Trophoblast cell (in vitro differentiated cells and primary cell): ENCODE measurements around the gene MLXIP.

ENCODE experiments used
- DNase-seq, 2 donors: peaks; one replicate each; pipeline ENCODE4 v3.0.0-alpha.2; 2016
- H2AFZ ChIP-seq: 2 replicates; pipeline ENCODE4 v1.6.1; 2013; ENCODE audit warnings: low read length, moderate library complexity, mild to moderate bottlenecking; ENCODE audit not compliant: insufficient read depth, poor library complexity
- H2AK5ac ChIP-seq: 2 replicates; pipeline ENCODE4 v1.6.1; 2013; ENCODE audit warnings: mild to moderate bottlenecking, low read length
- H2BK120ac ChIP-seq: 2 replicates; pipeline ENCODE4 v1.6.1; 2013; ENCODE audit warnings: low read length, mild to moderate bottlenecking, moderate library complexity; ENCODE audit not compliant: insufficient read depth, poor library complexity
- H2BK12ac ChIP-seq: 2 replicates; pipeline ENCODE4 v1.6.1; 2013; ENCODE audit warnings: mild to moderate bottlenecking, low read length, moderate library complexity
- H2BK5ac ChIP-seq: 2 replicates; pipeline ENCODE4 v1.6.1; 2013; ENCODE audit warnings: low read length, low read depth, moderate library complexity, mild to moderate bottlenecking; ENCODE audit not compliant: poor library complexity
- H3K14ac ChIP-seq: 2 replicates; pipeline ENCODE4 v1.6.1; 2013; ENCODE audit warnings: mild to moderate bottlenecking, low read length
- H3K18ac ChIP-seq: 2 replicates; pipeline ENCODE4 v1.6.1; 2013; ENCODE audit warnings: mild to moderate bottlenecking, low read length
- H3K23ac ChIP-seq: 2 replicates; pipeline ENCODE4 v1.6.1; 2013; ENCODE audit warnings: low read length
- H3K27ac ChIP-seq: 2 replicates; pipeline ENCODE4 v1.5.1; 2013; ENCODE audit warnings: low read depth, mild to moderate bottlenecking, inconsistent platforms, low read length, moderate library complexity
- H3K27me3 ChIP-seq: 2 replicates; pipeline ENCODE4 v1.6.1; 2013; ENCODE audit warnings: inconsistent platforms, mild to moderate bottlenecking, low read length, moderate library complexity; ENCODE audit not compliant: insufficient read depth
- H3K36me3 ChIP-seq, 2 experiments: 1 replicate in 1 of 2; 2 replicates in 1 of 2; pipeline ENCODE4 v1.6.1; 2013; ENCODE audit warnings: low read length in 2 of 2, mild to moderate bottlenecking in 2 of 2, moderate library complexity in 1 of 2; ENCODE audit not compliant: insufficient read depth in 2 of 2, control insufficient read depth in 1 of 2
- H3K4ac ChIP-seq: 2 replicates; pipeline ENCODE4 v1.6.1; 2013; ENCODE audit warnings: low read depth, mild to moderate bottlenecking, low read length, moderate library complexity
- H3K4me1 ChIP-seq, 2 experiments: 1 replicate in 1 of 2; 2 replicates in 1 of 2; pipeline ENCODE4 v1.6.1; 2013; ENCODE audit warnings: low read length in 2 of 2, mild to moderate bottlenecking in 2 of 2, moderate library complexity in 1 of 2; ENCODE audit not compliant: insufficient read depth in 2 of 2, control insufficient read depth in 1 of 2
- H3K4me2 ChIP-seq: 2 replicates; pipeline ENCODE4 v1.6.1; 2013; ENCODE audit warnings: inconsistent platforms, mild to moderate bottlenecking, low read length, moderate library complexity
- H3K4me3 ChIP-seq: 2 replicates; pipeline ENCODE4 v1.5.1; 2013; ENCODE audit warnings: mild to moderate bottlenecking, low read depth, low read length, inconsistent platforms
- H3K79me1 ChIP-seq: one replicate; pipeline ENCODE4 v1.6.1; 2013; ENCODE audit warnings: low read length
- H3K79me2 ChIP-seq: 2 replicates; pipeline ENCODE4 v1.6.1; 2013; ENCODE audit warnings: low read length, mild to moderate bottlenecking; ENCODE audit not compliant: control insufficient read depth, insufficient read depth, poor library complexity
- H3K9ac ChIP-seq: 2 replicates; pipeline ENCODE4 v1.6.1; 2013; ENCODE audit warnings: mild to moderate bottlenecking, low read length
- H3K9me3 ChIP-seq: 2 replicates; pipeline ENCODE4 v1.6.1; 2013; ENCODE audit warnings: low read depth, mild to moderate bottlenecking, control low read depth, inconsistent platforms, low read length; ENCODE audit not compliant: insufficient read depth
- H4K12ac ChIP-seq: 2 replicates; pipeline ENCODE4 v1.6.1; 2013; ENCODE audit warnings: low read depth, mild to moderate bottlenecking, low read length, moderate library complexity
- H4K8ac ChIP-seq: 2 replicates; pipeline ENCODE4 v1.6.1; 2013; ENCODE audit warnings: low read depth, mild to moderate bottlenecking, low read length, moderate library complexity
- H4K91ac ChIP-seq: one replicate; pipeline ENCODE4 v1.6.1; 2013; ENCODE audit warnings: low read depth, mild to moderate bottlenecking, low read length, moderate library complexity
- WGBS: extraction: QIAGEN DNeasy Blood & Tissue Kit; methylation state at CpG from one replicate; pipeline ENCODE4 v1.1.7; 2013; ENCODE audit warnings: missing lambda C conversion rate; ENCODE audit not compliant: insufficient read length, insufficient coverage; ENCODE audit errors: extremely low coverage; 5-methylcytosine and 5-hydroxymethylcytosine counted together

MLXIP gene

GRCh38 chr12:122062832-122063693 lies 15.5 kb upstream of the MLXIP start:
- H2BK12ac ChIP-seq = peak overlapping the region; percentile 81
- peak overlapping the region; percentile 89 for H4K91ac ChIP-seq
- H4K12ac ChIP-seq = peak overlapping the region; percentile 57
- peak; percentile 76 to 83 for DNase-seq
- H3K4me2 ChIP-seq = peak overlapping the region; percentile 62
- peak overlapping the region; percentile 72 for H4K8ac ChIP-seq
- H3K14ac ChIP-seq = peak overlapping the region; percentile 72
- H3K9me3 ChIP-seq = no peaks in the 10 kb centered on the region
- peak overlapping the region; percentile 38 for H2AFZ ChIP-seq
- H2BK5ac ChIP-seq = peak overlapping the region; percentile 85
- H3K23ac ChIP-seq = no peak overlapping the region
- H3K79me2 ChIP-seq = no peaks in the 10 kb centered on the region
- no peak overlapping the region for H2AK5ac ChIP-seq
- peak overlapping the region; percentile 87 for H2BK120ac ChIP-seq
- H3K4ac ChIP-seq = no peak overlapping the region
- peak overlapping the region; percentile 77 for H3K18ac ChIP-seq
- H3K4me1 ChIP-seq = peaks cover 30 to 37% of the 10 kb centered on the region in 2 experiments
- peak overlapping the region; percentile 29 for H3K9ac ChIP-seq
- H3K27ac ChIP-seq = peak overlapping the region; percentile 94
- peaks cover 12% of the 10 kb centered on the region for H3K79me1 ChIP-seq
- H3K27me3 ChIP-seq = no peaks in the 10 kb centered on the region
- peaks cover 3 to 5% of the 10 kb centered on the region in 2 experiments for H3K36me3 ChIP-seq
- H3K4me3 ChIP-seq = no peak overlapping the region
- WGBS = no CpG with 5 or more reads among the region's 19 CpGs

GRCh38 chr12:122063694-122064024 lies 14.9 kb upstream of the MLXIP start:
- Histone ChIP-seq H3K27me3 (no peaks in the 10 kb centered on the region), H3K4ac (peak overlapping the region; percentile 2)
- no CpG with 5 or more reads among the region's 6 CpGs for WGBS

GRCh38 chr12:122064025-122064777 lies 14.4 kb upstream of the MLXIP start:
- Histone ChIP-seq H3K23ac (no peak overlapping the region), H2BK120ac (peak overlapping the region; percentile 28), H3K27me3 (no peaks in the 10 kb centered on the region), H3K79me2 (no peaks in the 10 kb centered on the region), H3K36me3 (peaks cover 3 to 5% of the 10 kb centered on the region in 2 experiments), H4K12ac (no peak overlapping the region), H2BK5ac (peak overlapping the region; percentile 37), H2AFZ (no peak overlapping the region), H2BK12ac (peak overlapping the region; percentile 47), H3K4ac (peak overlapping the region; percentile 12), H3K18ac (peak overlapping the region; percentile 31), H3K79me1 (peaks cover 12% of the 10 kb centered on the region), H2AK5ac (peak overlapping the region; percentile 51), H3K14ac (peak overlapping the region; percentile 33), H3K4me2 (peak overlapping the region; percentile 62), H3K4me3 (peak overlapping the region; percentile 25), H3K9me3 (no peaks in the 10 kb centered on the region), H3K9ac (no peak overlapping the region), H3K4me1 (peaks cover 26 to 34% of the 10 kb centered on the region in 2 experiments), H4K8ac (peak overlapping the region; percentile 49), H3K27ac (peak overlapping the region; percentile 94), H4K91ac (peak overlapping the region; percentile 71)
- no CpG with 5 or more reads among the region's 14 CpGs for WGBS
- peak; percentile 91 to 94 for DNase-seq

More at GRCh38 chr12:122063694-122064024, 14.9 kb upstream of the MLXIP start:
- peak overlapping the region; percentile 25 for H3K4me3 ChIP-seq
- H4K12ac ChIP-seq = no peak overlapping the region
- H2AK5ac ChIP-seq = peak overlapping the region; percentile 16
- H2AFZ ChIP-seq = no peak overlapping the region
- H2BK5ac ChIP-seq = peak overlapping the region; percentile 37
- H3K79me1 ChIP-seq = peaks cover 12% of the 10 kb centered on the region
- H3K36me3 ChIP-seq = peaks cover 3 to 5% of the 10 kb centered on the region in 2 experiments
- H3K9ac ChIP-seq = no peak overlapping the region
- H4K91ac ChIP-seq = peak overlapping the region; percentile 58
- no peak for DNase-seq
- peak overlapping the region; percentile 25 for H3K18ac ChIP-seq
- H3K14ac ChIP-seq = peak overlapping the region; percentile 3
- H3K9me3 ChIP-seq = no peaks in the 10 kb centered on the region
- H3K4me1 ChIP-seq = peaks cover 29 to 37% of the 10 kb centered on the region in 2 experiments
- peak overlapping the region; percentile 12 for H2BK120ac ChIP-seq
- peak overlapping the region; percentile 62 for H3K4me2 ChIP-seq
- no peak overlapping the region for H3K23ac ChIP-seq
- peak overlapping the region; percentile 49 for H4K8ac ChIP-seq
- H3K27ac ChIP-seq = peak overlapping the region; percentile 94
- peak overlapping the region; percentile 10 for H2BK12ac ChIP-seq
- H3K79me2 ChIP-seq = no peaks in the 10 kb centered on the region

- no peak overlapping the region for H3K4me3 ChIP-seq
- no peak overlapping the region for H2BK120ac ChIP-seq
- no peak overlapping the region for H3K9ac ChIP-seq
- H2AK5ac ChIP-seq = no peak overlapping the region
- no peaks in the 10 kb centered on the region for H3K27me3 ChIP-seq
- H4K8ac ChIP-seq = no peak overlapping the region
- H3K4me2 ChIP-seq = peak overlapping the region; percentile 17
- H2BK12ac ChIP-seq = peak overlapping the region; percentile 11
- no peak overlapping the region for H2BK5ac ChIP-seq
- no peaks in the 10 kb centered on the region for H3K9me3 ChIP-seq
- H3K4ac ChIP-seq = no peak overlapping the region
- no peaks in the 10 kb centered on the region for H3K79me2 ChIP-seq
- no peak overlapping the region for H2AFZ ChIP-seq
- H3K79me1 ChIP-seq = peaks cover 12% of the 10 kb centered on the region
- peak overlapping the region; percentile 71 for H4K91ac ChIP-seq
- no peak overlapping the region for H3K14ac ChIP-seq
- H4K12ac ChIP-seq = no peak overlapping the region
- peak overlapping the region; percentile 94 for H3K27ac ChIP-seq
- no peak for DNase-seq
- no CpG with 5 or more reads among the region's 16 CpGs for WGBS
- H3K18ac ChIP-seq = no peak overlapping the region
- peaks cover 22 to 32% of the 10 kb centered on the region in 2 experiments for H3K4me1 ChIP-seq
- H3K23ac ChIP-seq = no peak overlapping the region
- H3K36me3 ChIP-seq = peaks cover 3 to 5% of the 10 kb centered on the region in 2 experiments
Measured at GRCh38 chr12:122064780-122065588, 13.6 kb upstream of the MLXIP start.
